Dermis microvascular lymphatic vessel endothelial cell (primary cell): ENCODE measurements around the gene NPAS2. TPM values are rescaled to one million over a fixed set of nuclear protein-coding genes. Genes with fewer than 3 reads are reported as not detected.
A peak's percentile ranks its signal among the peaks of the same experiment; 100 is the strongest.

Experiments used
- DNase-seq, 2 donors: peaks; one replicate each; pipeline versions ENCODE4 v3.0.0 to v3.0.0-alpha.2; 2010; ENCODE audit warnings: low read depth in 2 of 2
- total RNA-seq: library from RNA; depleted of rRNA; stranded (reverse); fragments of >200 nt; gene quantifications from 2 replicates; pipeline ENCODE4 v1.2.1, GENCODE V29; 2014

The NPAS2 gene
- 4.9 and 7.8 TPM in 2 replicates for total RNA-seq

GRCh38 chr2:100819370-100820272, at the start of gene NPAS2:
TSS of gene NPAS2 (plus strand) at chr2:100820139. CDS start at chr2:100904755, 84,616 bp downstream.
- DNase-seq: peak in 1 of 2 donors; percentile 69

- DNase-seq: no peak
Observed at GRCh38 chr2:100771125-100771524, 48.8 kb upstream of the NPAS2 start.

- no peak for DNase-seq
Observed at GRCh38 chr2:100773538-100773937, 46.4 kb upstream of the NPAS2 start.

GRCh38 chr2:100776445-100776844, 43.5 kb upstream of the NPAS2 start:
- no peak for DNase-seq

GRCh38 chr2:100778637-100779450, 41.1 kb upstream of the NPAS2 start:
- no peak for DNase-seq

- no peak for DNase-seq
Observed at GRCh38 chr2:100779908-100780202, 40.1 kb upstream of the NPAS2 start.

GRCh38 chr2:100780203-100781008, 39.5 kb upstream of the NPAS2 start:
- peak; percentile 81 to 92 for DNase-seq

GRCh38 chr2:100781009-100781325, 39.0 kb upstream of the NPAS2 start:
- no peak for DNase-seq

- no peak for DNase-seq
Observed at GRCh38 chr2:100781523-100782379, 38.2 kb upstream of the NPAS2 start.

- no peak for DNase-seq
Observed at GRCh38 chr2:100782380-100782878, 37.5 kb upstream of the NPAS2 start.

GRCh38 chr2:100783987-100784386, 36.0 kb upstream of the NPAS2 start:
- no peak for DNase-seq

- DNase-seq: no peak
Observed at GRCh38 chr2:100784681-100785080, 35.3 kb upstream of the NPAS2 start.

- DNase-seq: no peak
Observed at GRCh38 chr2:100785626-100786296, 34.2 kb upstream of the NPAS2 start.

GRCh38 chr2:100786297-100786658, 33.7 kb upstream of the NPAS2 start:
- peak in 1 of 2 donors; percentile 69 for DNase-seq

- no peak for DNase-seq
Observed at GRCh38 chr2:100786985-100787384, 33.0 kb upstream of the NPAS2 start.

GRCh38 chr2:100789361-100789760, 30.6 kb upstream of the NPAS2 start:
- DNase-seq: no peak

GRCh38 chr2:100791294-100791935, 28.5 kb upstream of the NPAS2 start:
- no peak for DNase-seq

- no peak for DNase-seq
Observed at GRCh38 chr2:100791936-100792308, 28.0 kb upstream of the NPAS2 start.

GRCh38 chr2:100793220-100793619, 26.7 kb upstream of the NPAS2 start:
- DNase-seq: no peak

GRCh38 chr2:100793982-100794381, 26.0 kb upstream of the NPAS2 start:
- no peak for DNase-seq
